HG03521 (cell line): ENCODE measurements around the gene CBY1.

Experiments used
- ATAC-seq: cut with Tn5 transposase; IDR thresholded peaks from one replicate; pipeline ENCODE4 v1.9.1; 2021; ENCODE audit warnings: mild to moderate bottlenecking, moderate library complexity; ENCODE audit not compliant: unreplicated experiment

The CBY1 gene

DNA sequence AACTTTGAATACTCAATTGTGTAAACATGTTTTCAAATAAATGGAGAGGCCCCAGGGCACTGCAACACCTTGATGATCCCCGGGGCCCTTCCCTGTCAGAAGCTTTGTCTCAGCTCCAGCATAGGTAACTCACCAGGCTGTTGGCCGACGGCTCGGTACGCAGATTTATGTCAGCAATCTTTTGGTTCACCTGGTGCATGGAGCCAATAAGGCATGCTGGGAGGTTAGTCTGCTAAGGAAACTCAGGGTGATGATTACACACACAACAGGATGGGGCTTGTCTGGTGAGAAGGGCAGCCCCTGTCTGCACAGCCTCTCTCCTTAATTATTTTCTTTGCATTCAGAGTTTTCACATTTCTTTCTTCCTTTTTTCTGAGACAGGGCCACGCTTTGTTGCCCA lies 11.0 kb upstream of the CBY1 start:
- ATAC-seq, result no peak

GRCh38 chr22:38649841-38650522 lies 6.5 kb upstream of the CBY1 start:
- ATAC-seq, result no peak

DNA sequence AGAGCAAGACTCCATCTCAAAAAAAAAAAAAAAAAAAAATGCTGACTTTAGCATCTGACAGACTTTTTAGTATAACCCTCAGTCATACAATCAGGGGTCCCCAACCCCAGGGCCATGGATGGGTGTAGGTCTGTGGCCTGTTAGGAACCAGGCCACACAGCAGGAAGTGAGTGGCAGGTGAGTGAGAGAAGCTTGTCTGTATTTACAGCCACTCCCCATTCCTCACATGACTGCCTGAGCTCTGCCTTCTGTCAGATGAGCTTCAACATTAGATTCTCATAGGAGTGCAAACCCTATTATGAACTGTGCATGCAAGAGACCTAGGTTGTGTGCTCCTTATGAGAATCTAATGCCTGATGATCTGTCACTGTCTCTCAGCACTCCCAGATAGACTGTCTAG lies 3.6 kb upstream of the CBY1 start:
- no peak for ATAC-seq

DNA sequence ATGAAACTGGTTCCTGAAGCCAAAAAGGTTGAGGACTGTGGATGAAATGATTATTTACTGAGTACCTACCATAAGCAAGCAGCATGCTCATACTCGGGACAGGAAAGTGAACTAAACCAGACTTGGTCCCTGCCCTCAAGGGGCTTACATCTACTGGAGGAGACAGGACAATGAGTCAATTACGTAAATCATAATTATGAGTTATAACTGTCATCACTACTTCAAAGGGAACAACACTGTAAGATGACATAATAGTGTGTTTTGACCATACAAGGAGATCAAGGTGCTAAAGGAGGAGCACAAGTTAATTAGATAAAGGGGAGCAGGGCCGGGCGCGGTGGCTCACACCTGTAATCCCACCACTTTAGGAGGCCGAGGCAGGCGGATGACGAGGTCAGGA lies 2.7 kb upstream of the CBY1 start:
- ATAC-seq, result no peak

GRCh38 chr22:38655519-38656255 lies 751 bp upstream of the CBY1 start:
- ATAC-seq, result no peak

DNA sequence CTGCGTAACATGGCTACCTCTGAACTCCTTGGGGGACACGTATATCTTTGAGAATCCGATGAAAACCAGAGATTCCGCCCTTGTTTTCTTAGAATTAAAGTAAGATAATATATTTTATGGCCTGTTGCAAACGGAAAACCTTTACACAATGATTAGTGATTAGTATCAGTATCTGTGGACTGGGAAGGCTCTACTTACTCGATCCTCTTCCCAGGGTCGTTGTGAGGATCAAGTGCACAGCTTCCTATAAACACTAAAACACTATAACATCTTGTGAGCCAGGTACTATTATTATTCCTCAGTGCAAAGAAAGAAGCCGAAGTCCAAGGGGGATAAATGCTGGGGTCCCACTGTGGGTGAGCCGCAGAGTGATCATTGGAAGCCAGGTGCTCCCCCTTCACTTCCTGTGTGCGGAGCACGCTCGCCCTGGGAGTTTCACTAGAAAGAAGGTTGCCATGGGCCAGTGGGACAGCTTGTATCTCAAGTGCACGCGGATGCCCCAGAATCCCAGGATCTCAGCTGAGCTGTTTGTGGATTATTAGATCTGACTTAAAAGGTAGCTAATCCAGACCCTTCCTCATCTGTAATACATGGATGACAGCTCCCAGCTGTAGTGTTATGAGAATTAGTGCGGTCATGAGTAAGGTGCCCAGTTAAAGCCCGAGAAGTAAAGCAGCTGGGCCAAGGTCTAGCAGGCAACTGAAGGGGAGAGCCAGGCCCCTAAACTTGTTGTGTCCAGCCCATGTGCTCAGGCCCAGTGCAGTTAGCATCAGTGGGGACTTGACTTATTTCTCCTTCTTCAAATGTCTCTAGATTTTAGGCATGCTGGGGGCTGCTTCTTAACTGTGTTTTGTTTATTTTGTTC lies 839 bp downstream of the CBY1 start:
- peak; percentile 35 for ATAC-seq

GRCh38 chr22:38674888-38675287 lies 18.4 kb downstream of the CBY1 start:
- ATAC-seq, result no peak

DNA sequence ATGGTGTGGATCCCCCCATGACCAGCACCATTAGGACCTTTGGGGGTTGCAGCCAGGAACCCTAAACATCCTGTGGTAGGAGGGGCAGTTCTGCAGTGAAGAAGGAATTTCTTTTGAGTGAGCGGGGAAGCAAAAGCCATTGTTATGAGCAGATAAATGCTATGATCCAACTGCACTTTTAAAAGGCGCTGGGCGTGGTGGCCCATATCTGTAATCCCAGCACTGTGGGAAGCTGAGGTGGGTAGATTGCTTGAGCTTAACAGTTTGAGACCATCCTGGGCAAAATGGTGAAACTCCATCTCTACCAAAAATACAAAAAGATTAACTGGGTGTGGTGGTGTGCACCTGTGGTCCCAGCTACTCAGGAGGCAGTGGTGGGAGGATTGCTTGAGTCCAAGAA lies 19.4 kb downstream of the CBY1 start:
- no peak for ATAC-seq

GRCh38 chr22:38681582-38682335 lies 25.3 kb downstream of the CBY1 start, which contains the start of gene TOMM22:
Gene TOMM22, plus strand, starts transcription at chr22:38681957. Its CDS starts 22 bp downstream, at chr22:38681979.
- ATAC-seq, result peak; percentile 90

- no peak for ATAC-seq
These were observed 28.5 kb downstream of the CBY1 start for GRCh38 chr22:38684895-38685294.

GRCh38 chr22:38685761-38686160 lies 29.3 kb downstream of the CBY1 start:
- ATAC-seq, result no peak

DNA sequence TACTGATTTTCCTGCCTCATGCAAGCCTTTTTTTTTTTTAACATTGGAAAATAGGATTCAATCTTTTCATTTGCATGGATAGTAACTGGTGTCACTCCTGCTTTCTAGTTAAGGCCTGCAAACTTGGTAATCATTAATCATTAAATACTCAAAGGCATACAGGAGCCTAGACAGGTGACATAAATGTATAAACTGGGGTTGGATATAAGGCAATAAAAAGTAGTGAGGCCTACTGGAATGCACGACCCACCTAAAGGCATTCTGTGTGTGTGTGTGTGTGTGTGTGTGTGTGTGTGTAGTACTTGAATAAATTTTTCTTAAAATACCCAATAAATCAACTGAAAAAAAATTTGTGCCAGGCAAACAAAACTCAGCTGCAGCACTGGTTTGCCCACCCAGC lies 33.2 kb downstream of the CBY1 start:
- no peak for ATAC-seq

GRCh38 chr22:38694049-38694448 lies 37.6 kb downstream of the CBY1 start:
- ATAC-seq, result no peak

GRCh38 chr22:38694940-38695339 lies 38.5 kb downstream of the CBY1 start:
- ATAC-seq, result no peak

DNA sequence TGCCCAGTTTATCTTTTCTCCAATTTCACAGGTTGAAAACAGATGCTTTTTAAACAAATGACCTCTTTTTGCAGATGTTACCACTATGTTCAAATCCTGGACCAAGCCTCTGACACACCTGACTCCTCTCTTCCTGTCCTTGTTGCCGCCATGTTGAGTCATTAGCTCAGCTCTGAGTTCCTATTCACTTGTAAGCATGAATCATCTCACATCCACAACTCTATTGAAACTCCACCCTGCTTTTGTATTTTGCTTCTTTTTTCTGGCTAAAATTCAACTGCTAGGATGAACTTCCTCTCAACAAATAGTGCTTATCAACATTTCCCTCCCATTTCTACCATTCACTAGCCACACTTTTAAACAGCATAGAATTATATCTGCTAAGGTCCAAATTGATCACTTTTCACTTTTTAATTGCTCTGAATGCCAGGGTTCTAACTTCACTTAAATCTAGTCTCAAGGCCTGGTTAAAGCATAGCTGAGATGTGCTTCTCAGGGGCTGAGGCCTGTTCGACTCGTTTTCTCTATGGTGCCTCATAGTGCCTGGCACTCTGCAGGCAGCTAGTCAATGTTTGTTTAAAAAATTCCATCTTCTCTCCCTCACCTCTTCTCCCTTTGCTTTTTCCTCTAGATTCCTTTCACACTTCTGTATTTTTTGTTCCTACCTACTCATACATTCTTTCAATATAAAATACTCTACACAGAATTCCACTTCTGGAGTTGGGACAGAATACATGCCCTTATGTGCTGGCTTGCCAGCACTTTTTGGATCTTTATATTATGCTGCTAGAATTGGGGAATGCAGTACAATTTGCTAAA lies 40.4 kb downstream of the CBY1 start:
- ATAC-seq, result no peak

GRCh38 chr22:38697425-38698089 lies 41.1 kb downstream of the CBY1 start:
- ATAC-seq, result no peak

GRCh38 chr22:38698407-38699094 lies 42.1 kb downstream of the CBY1 start:
- ATAC-seq, result no peak

GRCh38 chr22:38699143-38699542 lies 42.7 kb downstream of the CBY1 start:
- ATAC-seq, result no peak

- ATAC-seq, result no peak
These were observed 43.3 kb downstream of the CBY1 start for GRCh38 chr22:38699784-38700183.
